Activated naive CD4-positive, alpha-beta T cell treated with anti-CD3 and anti-CD28 coated beads, Interleukin-2, amount 10 ng/mL, durations not matched to agents 7 days and 5 days (primary cell): ENCODE results near the gene ASCC1.
"Not testable (repeated sequence)": the region's sequence is repeated elsewhere in the genome, so short reads cannot be mapped to it uniquely, and the experiment has no call there.

Experiments
- CTCF ChIA-PET: fragments of 350-600 bp; sonication (Branson Sonifier 250); formaldehyde crosslinking; loops from one replicate; lab custom pipeline; 2021; ENCODE audit warnings: antibody characterized with exemption; lab: Charles Lee
- DNase-seq: peaks from one replicate; pipeline ENCODE4 v3.0.0-alpha.2; 2020
- H3K27ac Mint-ChIP-seq: one replicate; pipeline ENCODE4 v1.8.0; 2021; ENCODE audit warnings: mild to moderate bottlenecking, moderate library complexity, mixed read lengths
- H3K27me3 Mint-ChIP-seq: one replicate; pipeline ENCODE4 v1.8.0; 2021; ENCODE audit warnings: mild to moderate bottlenecking, mixed read lengths
- H3K36me3 Mint-ChIP-seq: one replicate; pipeline ENCODE4 v1.8.0; 2021; ENCODE audit warnings: mixed read lengths
- H3K4me1 Mint-ChIP-seq: one replicate; pipeline ENCODE4 v1.8.0; 2021; ENCODE audit warnings: mixed read lengths
- H3K4me3 Mint-ChIP-seq: one replicate; pipeline ENCODE4 v1.8.0; 2021; ENCODE audit warnings: mild to moderate bottlenecking, moderate library complexity, mixed read lengths
- H3K9me3 Mint-ChIP-seq: one replicate; pipeline ENCODE4 v1.8.0; 2021; ENCODE audit warnings: mixed read lengths

ASCC1 gene

GRCh38 chr10:72164617-72165016, 51.5 kb downstream of the ASCC1 start:
- no peak overlapping the region for H3K27ac Mint-ChIP-seq
- CTCF ChIA-PET, result no interaction called here

GRCh38 chr10:72162978-72163377, 53.1 kb downstream of the ASCC1 start:
- Mint-ChIP-seq H3K9me3 (no peaks in the 10 kb centered on the region), H3K27ac (no peak overlapping the region)
- CTCF ChIA-PET, result no interaction called here

More at GRCh38 chr10:72164617-72165016, 51.5 kb downstream of the ASCC1 start:
- H3K4me3 Mint-ChIP-seq, result no peak overlapping the region
- no peak for DNase-seq
- no peaks in the 10 kb centered on the region for H3K9me3 Mint-ChIP-seq
- H3K27me3 Mint-ChIP-seq, result no peaks in the 10 kb centered on the region
- H3K36me3 Mint-ChIP-seq, result peaks cover 26% of the 10 kb centered on the region
- H3K4me1 Mint-ChIP-seq, result peaks cover 13% of the 10 kb centered on the region

GRCh38 chr10:72158176-72158575, 57.9 kb downstream of the ASCC1 start:
- CTCF ChIA-PET, result no interaction called here
- Mint-ChIP-seq H3K4me3 (no peak overlapping the region), H3K27ac (no peak overlapping the region), H3K36me3 (peaks cover 36% of the 10 kb centered on the region), H3K9me3 (no peaks in the 10 kb centered on the region), H3K4me1 (peaks cover 4% of the 10 kb centered on the region), H3K27me3 (no peaks in the 10 kb centered on the region)
- DNase-seq, result no peak

More at GRCh38 chr10:72162978-72163377, 53.1 kb downstream of the ASCC1 start:
- Mint-ChIP-seq H3K27me3 (no peaks in the 10 kb centered on the region), H3K4me1 (peaks cover 13% of the 10 kb centered on the region), H3K36me3 (peaks cover 31% of the 10 kb centered on the region), H3K4me3 (no peak overlapping the region)
- no peak for DNase-seq

- CTCF ChIA-PET, result no interaction called here
- Mint-ChIP-seq H3K27ac (no peak overlapping the region), H3K4me1 (no peaks in the 10 kb centered on the region), H3K36me3 (peaks cover 32% of the 10 kb centered on the region), H3K27me3 (no peaks in the 10 kb centered on the region), H3K4me3 (no peak overlapping the region), H3K9me3 (no peaks in the 10 kb centered on the region)
- DNase-seq, result no peak
Measured at GRCh38 chr10:72156223-72156622, 59.9 kb downstream of the ASCC1 start.

- Mint-ChIP-seq H3K27ac (no peak overlapping the region), H3K27me3 (no peaks in the 10 kb centered on the region), H3K9me3 (no peaks in the 10 kb centered on the region), H3K4me1 (peaks cover 2% of the 10 kb centered on the region), H3K4me3 (no peak overlapping the region), H3K36me3 (peaks cover 28% of the 10 kb centered on the region)
- CTCF ChIA-PET, result no interaction called here
- no peak for DNase-seq
Measured at GRCh38 chr10:72152286-72152685, 63.8 kb downstream of the ASCC1 start.

GRCh38 chr10:72150746-72151478, 65.2 kb downstream of the ASCC1 start:
- H3K27me3 Mint-ChIP-seq, H3K4me3 Mint-ChIP-seq, DNase-seq, H3K4me1 Mint-ChIP-seq, CTCF ChIA-PET, H3K27ac Mint-ChIP-seq, H3K9me3 Mint-ChIP-seq: not testable (repeated sequence)
- peaks cover 21% of the 10 kb centered on the region for H3K36me3 Mint-ChIP-seq

GRCh38 chr10:72147324-72147584, 68.8 kb downstream of the ASCC1 start:
- H3K4me1 Mint-ChIP-seq, H3K4me3 Mint-ChIP-seq, H3K27me3 Mint-ChIP-seq, H3K9me3 Mint-ChIP-seq, DNase-seq, H3K27ac Mint-ChIP-seq: not testable (repeated sequence)
- CTCF ChIA-PET, result interaction anchor here (1.2 kb wide), 1 partner anchor 98 kb away, joined by 3 read pairs; no protein-coding TSS in a partner anchor
- H3K36me3 Mint-ChIP-seq, result peaks cover 13% of the 10 kb centered on the region

- CTCF ChIA-PET, result interaction anchor here (1.2 kb wide), 1 partner anchor 98 kb away, joined by 3 read pairs; no protein-coding TSS in a partner anchor
- Mint-ChIP-seq H3K9me3 (no peaks in the 10 kb centered on the region), H3K36me3 (peaks cover 13% of the 10 kb centered on the region), H3K27ac (no peak overlapping the region), H3K27me3 (no peaks in the 10 kb centered on the region), H3K4me1 (peaks cover 2% of the 10 kb centered on the region), H3K4me3 (no peak overlapping the region)
- no peak for DNase-seq
Measured at GRCh38 chr10:72146559-72147323, 69.3 kb downstream of the ASCC1 start.

GRCh38 chr10:72146071-72146470, 70.0 kb downstream of the ASCC1 start:
- Mint-ChIP-seq H3K36me3 (peaks cover 10% of the 10 kb centered on the region), H3K4me3 (no peak overlapping the region)

GRCh38 chr10:72145657-72146056, 70.4 kb downstream of the ASCC1 start:
- no peak for DNase-seq
- CTCF ChIA-PET, result no interaction called here
- Mint-ChIP-seq H3K4me3 (no peak overlapping the region), H3K27me3 (no peaks in the 10 kb centered on the region), H3K9me3 (no peaks in the 10 kb centered on the region), H3K36me3 (peaks cover 7% of the 10 kb centered on the region), H3K27ac (no peak overlapping the region), H3K4me1 (peaks cover 2% of the 10 kb centered on the region)

More at GRCh38 chr10:72146071-72146470, 70.0 kb downstream of the ASCC1 start:
- Mint-ChIP-seq H3K27ac (no peak overlapping the region), H3K27me3 (no peaks in the 10 kb centered on the region), H3K4me1 (peaks cover 2% of the 10 kb centered on the region), H3K9me3 (no peaks in the 10 kb centered on the region)
- DNase-seq, result no peak
- CTCF ChIA-PET, result no interaction called here

GRCh38 chr10:72140850-72141249, 75.2 kb downstream of the ASCC1 start:
- Mint-ChIP-seq H3K4me3 (no peak overlapping the region), H3K27ac (no peak overlapping the region), H3K27me3 (no peaks in the 10 kb centered on the region), H3K9me3 (peaks cover 3% of the 10 kb centered on the region), H3K4me1 (peaks cover 5% of the 10 kb centered on the region), H3K36me3 (peaks cover 7% of the 10 kb centered on the region)
- no peak for DNase-seq
- CTCF ChIA-PET, result interaction anchor here (1.5 kb wide), 1 partner anchor 93 kb away, joined by 3 read pairs; no protein-coding TSS in a partner anchor

GRCh38 chr10:72140174-72140573, 75.9 kb downstream of the ASCC1 start:
- CTCF ChIA-PET, result no interaction called here
- H3K27me3 Mint-ChIP-seq, result no peaks in the 10 kb centered on the region
- H3K27ac Mint-ChIP-seq, result no peak overlapping the region
- H3K9me3 Mint-ChIP-seq, result peaks cover 7% of the 10 kb centered on the region
- DNase-seq, result no peak
- peaks cover 12% of the 10 kb centered on the region for H3K4me1 Mint-ChIP-seq
- H3K36me3 Mint-ChIP-seq, result peaks cover 13% of the 10 kb centered on the region
- H3K4me3 Mint-ChIP-seq, result no peak overlapping the region

GRCh38 chr10:72137583-72137982, 78.5 kb downstream of the ASCC1 start:
- H3K27me3 Mint-ChIP-seq, result no peaks in the 10 kb centered on the region
- peaks cover 7% of the 10 kb centered on the region for H3K9me3 Mint-ChIP-seq
- peaks cover 37% of the 10 kb centered on the region for H3K4me1 Mint-ChIP-seq
- peaks cover 29% of the 10 kb centered on the region for H3K36me3 Mint-ChIP-seq
- no peak overlapping the region for H3K27ac Mint-ChIP-seq
- CTCF ChIA-PET, result interaction anchor here (0.7 to 1.2 kb wide), 4 partner anchors 12 to 241 kb away, joined by 3 to 4 read pairs (median 4); no protein-coding TSS in a partner anchor
- no peak for DNase-seq
- H3K4me3 Mint-ChIP-seq, result no peak overlapping the region

GRCh38 chr10:72136225-72136624, 79.9 kb downstream of the ASCC1 start:
- not testable (repeated sequence) for H3K27ac Mint-ChIP-seq, H3K9me3 Mint-ChIP-seq

More at GRCh38 chr10:72136225-72136624, 79.9 kb downstream of the ASCC1 start:
- not testable (repeated sequence) for DNase-seq, H3K4me3 Mint-ChIP-seq, H3K27me3 Mint-ChIP-seq
- peaks cover 32% of the 10 kb centered on the region for H3K36me3 Mint-ChIP-seq
- H3K4me1 Mint-ChIP-seq, result peaks cover 46% of the 10 kb centered on the region
- CTCF ChIA-PET, result interaction anchor here (1.2 to 2.1 kb wide), 2 partner anchors 10 to 86 kb away, joined by 4 to 8 read pairs; no protein-coding TSS in a partner anchor
